ENCODE data around the gene SCAPER. TPM values are rescaled to one million over a fixed set of nuclear protein-coding genes. Genes with fewer than 3 reads are reported as not detected.

Gene SCAPER
- total RNA-seq, 4 donors from 2014 or later = 18.7 to 22.4 (median 19.2) TPM

DNA sequence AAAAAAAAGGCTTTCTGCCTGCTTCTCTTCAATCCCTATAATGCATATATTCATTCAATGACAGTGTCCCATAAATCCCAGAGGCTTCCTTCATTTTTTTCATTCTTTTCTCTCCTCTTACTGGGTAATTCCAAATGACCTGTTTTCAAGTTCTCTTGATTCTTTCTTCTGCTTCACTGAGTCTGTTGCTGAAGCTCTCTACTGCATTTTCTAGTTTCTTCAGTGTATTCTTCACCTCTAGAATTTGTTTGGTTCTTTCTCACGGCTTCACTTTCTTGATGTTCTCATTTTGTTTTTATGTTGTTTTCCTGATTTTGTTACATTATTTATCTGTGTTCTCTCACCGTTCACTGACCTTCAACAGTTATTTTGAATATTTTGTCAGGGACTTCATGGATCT, 141.6 kb downstream of the SCAPER start:
- 98% methylated on average over 2 of the region's 2 CpGs for WGBS
- Histone ChIP-seq H3K27ac (replicated peaks in 1 of 4) (no peak overlapping the region), H3K27me3 (no peaks in the 10 kb centered on the region), H3K4me1 (no peaks in the 10 kb centered on the region), H3K9me3 (no peaks in the 10 kb centered on the region), H3K4me3 (no peak overlapping the region), H3K36me3 (peaks cover 10 to 60% (median 33%) of the 10 kb centered on the region in 4 donors)
- TF ChIP-seq EP300 (IDR thresholded peaks at IDR 0.05) = no peak
- TF ChIP-seq POLR2A (IDR thresholded peaks at IDR 0.05; ENCODE audit: low read depth) = no peak
- TF ChIP-seq POLR2AphosphoS5 (IDR thresholded peaks at IDR 0.05) = no peak
- TF ChIP-seq CTCF (IDR thresholded peaks at IDR 0.05) = no peak
- DNase-seq (ENCODE audit: extremely low spot score) = no peak
- intact Hi-C loops (cut with DNase I) = no loop called here

- no peaks in the 10 kb centered on the region for H3K27me3 ChIP-seq
- H3K27ac ChIP-seq (replicated peaks in 1 of 4) = no peak overlapping the region
- TF ChIP-seq POLR2AphosphoS5 (IDR thresholded peaks at IDR 0.05) = no peak
- no peak for TF ChIP-seq CTCF (IDR thresholded peaks at IDR 0.05)
- no peak for TF ChIP-seq POLR2A (IDR thresholded peaks at IDR 0.05; ENCODE audit: low read depth)
- no peak for TF ChIP-seq EP300 (IDR thresholded peaks at IDR 0.05)
- no peaks in the 10 kb centered on the region for H3K9me3 ChIP-seq
- H3K36me3 ChIP-seq = peaks cover 0 to 32% (median 14%) of the 10 kb centered on the region in 4 donors
- H3K4me1 ChIP-seq = no peaks in the 10 kb centered on the region
- DNase-seq (ENCODE audit: extremely low spot score) = no peak
- H3K4me3 ChIP-seq = no peak overlapping the region
- intact Hi-C loops (cut with DNase I) = no loop called here
Measured at GRCh38 chr15:76756381-76756780, 148.8 kb downstream of the SCAPER start.

DNA sequence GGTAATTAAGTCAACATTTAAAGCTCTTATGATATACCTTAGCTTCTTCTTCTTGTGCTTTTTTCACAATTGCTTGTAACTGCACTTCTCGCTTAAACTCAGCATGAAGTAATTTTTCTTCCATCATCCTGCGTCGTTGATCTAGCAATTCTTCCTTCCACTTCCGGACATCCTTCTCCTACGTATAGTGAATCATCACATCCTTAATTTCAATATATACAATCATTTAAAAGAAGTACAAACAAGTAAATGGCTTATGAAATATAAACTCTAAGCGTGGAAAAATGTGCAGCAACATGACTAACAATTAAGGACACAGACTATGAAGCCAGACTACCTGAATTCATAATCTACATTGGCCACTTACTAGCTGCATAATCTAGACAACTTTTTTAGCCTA, 151.4 kb downstream of the SCAPER start:
- WGBS = 88% methylated on average over 6 of the region's 6 CpGs
- intact Hi-C loops (cut with DNase I) = no loop called here

GRCh38 chr15:76753131-76753530, 152.0 kb downstream of the SCAPER start:
- DNase-seq (ENCODE audit: extremely low spot score) = no peak
- TF ChIP-seq EP300 (IDR thresholded peaks at IDR 0.05) (no peak), POLR2AphosphoS5 (IDR thresholded peaks at IDR 0.05) (no peak), CTCF (IDR thresholded peaks at IDR 0.05) (no peak), POLR2A (IDR thresholded peaks at IDR 0.05; ENCODE audit: low read depth) (no peak)
- Histone ChIP-seq H3K27ac (replicated peaks in 1 of 4) (no peak overlapping the region), H3K27me3 (no peaks in the 10 kb centered on the region), H3K4me3 (no peak overlapping the region), H3K4me1 (no peaks in the 10 kb centered on the region), H3K9me3 (no peaks in the 10 kb centered on the region), H3K36me3 (peaks cover 0 to 17% (median 6%) of the 10 kb centered on the region in 4 donors)
- WGBS = 97% methylated on average over 1 of the region's 1 CpG
- intact Hi-C loops (cut with DNase I) = no loop called here

More for the DNA sequence above, 151.4 kb downstream of the SCAPER start:
- Histone ChIP-seq H3K36me3 (peaks cover 0 to 17% (median 6%) of the 10 kb centered on the region in 4 donors), H3K9me3 (no peaks in the 10 kb centered on the region), H3K4me1 (no peaks in the 10 kb centered on the region), H3K27me3 (no peaks in the 10 kb centered on the region), H3K27ac (replicated peaks in 1 of 4) (no peak overlapping the region), H3K4me3 (no peak overlapping the region)
- TF ChIP-seq POLR2A (IDR thresholded peaks at IDR 0.05; ENCODE audit: low read depth) (no peak), CTCF (IDR thresholded peaks at IDR 0.05) (no peak), POLR2AphosphoS5 (IDR thresholded peaks at IDR 0.05) (no peak), EP300 (IDR thresholded peaks at IDR 0.05) (no peak)
- no peak for DNase-seq (ENCODE audit: extremely low spot score)

DNA sequence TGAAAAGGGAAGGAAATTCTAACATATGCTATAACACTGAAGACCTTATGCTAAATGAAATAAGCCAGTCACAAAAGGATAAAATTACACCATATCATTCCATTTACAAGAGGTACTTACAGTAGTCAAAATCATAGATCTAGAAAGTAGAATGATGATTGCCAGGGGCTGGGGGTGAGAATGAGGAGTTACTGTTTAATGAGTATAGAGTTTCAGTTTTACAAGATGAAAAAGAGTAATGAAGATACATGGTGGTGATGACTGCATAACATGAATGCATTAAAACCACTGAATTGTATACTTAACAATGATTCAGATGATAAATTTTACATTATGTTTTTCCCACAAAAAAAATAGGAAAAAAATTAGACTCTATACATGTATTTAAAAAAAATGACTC, 152.6 kb downstream of the SCAPER start:
- TF ChIP-seq POLR2AphosphoS5 (IDR thresholded peaks at IDR 0.05) = no peak
- TF ChIP-seq POLR2A (IDR thresholded peaks at IDR 0.05; ENCODE audit: low read depth) = no peak
- no peak for TF ChIP-seq EP300 (IDR thresholded peaks at IDR 0.05)
- no peak for TF ChIP-seq CTCF (IDR thresholded peaks at IDR 0.05)
- intact Hi-C loops (cut with DNase I) = no loop called here
- Histone ChIP-seq H3K4me1 (no peaks in the 10 kb centered on the region), H3K27ac (replicated peaks in 1 of 4) (no peak overlapping the region), H3K4me3 (no peak overlapping the region), H3K27me3 (no peaks in the 10 kb centered on the region), H3K9me3 (no peaks in the 10 kb centered on the region), H3K36me3 (peaks cover 4 to 19% (median 8%) of the 10 kb centered on the region in 4 donors)
- DNase-seq (ENCODE audit: extremely low spot score) = no peak

Measured in esophagus muscularis mucosa (tissue), 4 donors.